GM12878 (cell line): ENCODE measurements around the gene MAP2K7. TPM values are rescaled to one million over a fixed set of nuclear protein-coding genes. Genes with fewer than 3 reads are reported as not detected.

Experiments used
- ATAC-seq: fragments of 200-7000 bp; cut with Tn5 transposase; 3 replicates; pipeline ENCODE4 v1.9.1; 2020; ENCODE audit warnings: mild to moderate bottlenecking, moderate library complexity
- BruUV-seq: library from RNA; stranded (reverse); fragments of 400-500 nt; replicated peaks from 2 replicates; lab custom pipeline; 2021; lab: Mats Ljungman, UMichigan
- CTCF ChIA-PET: fragments of 300-600 bp; sonication (Branson Sonifier 250); formaldehyde crosslinking; extraction: SDS; loops from one replicate; lab custom pipeline; 2021; ENCODE audit warnings: inconsistent platforms; lab: Yijun Ruan, JAX
- POLR2A ChIA-PET: fragments of 350-600 bp; formaldehyde crosslinking; extraction: SDS; loops from one replicate; lab custom pipeline; 2021; ENCODE audit warnings: inconsistent platforms; lab: Charles Lee
- RAD21 ChIA-PET: fragments of 300-600 bp; sonication (Branson Sonifier 250); formaldehyde crosslinking; loops from one replicate; lab custom pipeline; 2023; ENCODE audit warnings: antibody characterized with exemption; ENCODE audit not compliant: unreplicated experiment; lab: Charles Lee
- SMC1A ChIA-PET: fragments of 300-600 bp; sonication (Branson Sonifier 250); formaldehyde crosslinking; loops from one replicate; lab custom pipeline; 2023; ENCODE audit not compliant: unreplicated experiment, uncharacterized antibody; lab: Charles Lee
- DNase-seq: peaks from one replicate; pipeline ENCODE4 v3.0.0-alpha.2; 2011; ENCODE audit warnings: low read depth, low spot score
- FAIRE-seq: peaks from 3 replicates; lab custom pipeline; 2011; peaks lifted over from hg19 to GRCh38; lab: Jason Lieb, UNC
- H2AFZ ChIP-seq: 2 replicates; pipeline ENCODE4 v1.6.0; 2011; ENCODE audit warnings: low read depth, low read length, control low read depth; ENCODE audit not compliant: control insufficient read depth
- H3K27ac ChIP-seq: 2 replicates; pipeline ENCODE4 v1.5.1; 2011; ENCODE audit warnings: control low read depth; ENCODE audit not compliant: control insufficient read depth, insufficient read depth
- H3K27me3 ChIP-seq, 2 experiments: replicated peaks in 1 of 2; 2 replicates each; pipeline versions ENCODE4 v1.6.0 to v1.6.1; 2011; ENCODE audit warnings: low read length in 1 of 2; ENCODE audit not compliant: control insufficient read depth in 2 of 2, insufficient read depth in 2 of 2
- H3K36me3 ChIP-seq, 2 experiments: 2 replicates each; pipeline ENCODE4 v1.5.1; 2011; ENCODE audit warnings: low read length in 1 of 2; ENCODE audit not compliant: control insufficient read depth in 2 of 2, insufficient read depth in 2 of 2
- H3K4me1 ChIP-seq: 2 replicates; pipeline ENCODE4 v1.6.1; 2011; ENCODE audit warnings: mild to moderate bottlenecking, low read length, moderate library complexity, mixed read lengths; ENCODE audit not compliant: control insufficient read depth, insufficient read depth
- H3K4me2 ChIP-seq: 2 replicates; pipeline ENCODE4 v1.6.0; 2011; ENCODE audit warnings: control low read depth; ENCODE audit not compliant: control insufficient read depth, insufficient read depth
- H3K4me3 ChIP-seq: fragments of 200-600 bp; sonication (generic); 2 replicates; pipeline ENCODE4 v1.5.1; 2016
- H3K79me2 ChIP-seq: 2 replicates; pipeline ENCODE4 v1.6.0; 2011; ENCODE audit warnings: low read length; ENCODE audit not compliant: control insufficient read depth, insufficient read depth
- H3K9ac ChIP-seq: 2 replicates; pipeline ENCODE4 v1.8.0; 2011; ENCODE audit warnings: low read length, control low read depth, mixed read lengths; ENCODE audit not compliant: control insufficient read depth, insufficient read depth
- H3K9me3 ChIP-seq: replicated peaks from 3 replicates; pipeline ENCODE4 v1.5.1; 2011; ENCODE audit warnings: mild to moderate bottlenecking, low read length; ENCODE audit not compliant: control insufficient read depth, insufficient read depth
- H4K20me1 ChIP-seq: 2 replicates; pipeline ENCODE4 v1.6.0; 2011; ENCODE audit not compliant: control insufficient read depth, insufficient read depth
- ASH2L ChIP-seq: fragments of 300-600, 200-600 bp; sonication (generic); IDR thresholded peaks from 2 replicates; pipeline ENCODE4 v1.6.1; 2017; ENCODE audit warnings: low read depth, mild to moderate bottlenecking, borderline replicate concordance
- BHLHE40 ChIP-seq, 2 experiments: fragments of 450-650 bp in 1 of 2; IDR thresholded peaks; 2 replicates each; pipeline ENCODE4 v1.6.1; 2011 to 2017; ENCODE audit warnings: low read depth in 2 of 2, borderline replicate concordance in 1 of 2, improper control_type of control experiment in 1 of 2, low read length in 1 of 2, mild to moderate bottlenecking in 1 of 2
- CTCF ChIP-seq, 3 experiments: IDR thresholded peaks in 2 of 3; conservative IDR thresholded peaks in 1 of 3; 2 replicates each; pipeline ENCODE4 v1.5.1; 2011; ENCODE audit warnings: low read depth in 3 of 3, low read length in 3 of 3, mild to moderate bottlenecking in 3 of 3, control low read depth in 2 of 3, moderate library complexity in 2 of 3, inconsistent platforms in 1 of 3, mixed read lengths in 1 of 3; ENCODE audit not compliant: control insufficient read depth in 2 of 3, insufficient read depth in 1 of 3; ENCODE audit errors: extremely low read depth in 1 of 3
- IKZF1 ChIP-seq: fragments of 450-650 bp; conservative IDR thresholded peaks from 2 replicates; pipeline ENCODE4 v1.6.1; 2017; ENCODE audit warnings: antibody characterized with exemption, mild to moderate bottlenecking
- IRF4 ChIP-seq: IDR thresholded peaks from 2 replicates; pipeline ENCODE4 v1.6.1; 2011; ENCODE audit warnings: low read depth, low read length
- JUND ChIP-seq: IDR thresholded peaks from 2 replicates; pipeline ENCODE4 v1.6.1; 2012; ENCODE audit warnings: low read depth, mild to moderate bottlenecking, low read length, improper control_type of control experiment, moderate library complexity
- MLLT1 ChIP-seq: fragments of 450-650 bp; IDR thresholded peaks from 2 replicates; pipeline ENCODE4 v1.6.1; 2016; ENCODE audit warnings: mild to moderate bottlenecking
- NR2C1 ChIP-seq: fragments of 450-650 bp; IDR thresholded peaks from 2 replicates; pipeline ENCODE4 v1.6.1; 2017; ENCODE audit warnings: antibody characterized with exemption, mild to moderate bottlenecking, moderate library complexity
- RBBP5 ChIP-seq: fragments of 200-600 bp; sonication (generic); conservative IDR thresholded peaks from 2 replicates; pipeline ENCODE4 v1.6.1; 2016
- SMAD1 ChIP-seq: fragments of 450-650 bp; IDR thresholded peaks from 2 replicates; pipeline ENCODE4 v1.6.1; 2018; ENCODE audit warnings: mild to moderate bottlenecking, low read depth; ENCODE audit not compliant: partially characterized antibody
- SREBF2 ChIP-seq: IDR thresholded peaks from 2 replicates; pipeline ENCODE4 v1.6.1; 2012; ENCODE audit warnings: mild to moderate bottlenecking, low read length
- YY1 ChIP-seq: IDR thresholded peaks from 2 replicates; pipeline ENCODE4 v1.6.1; 2011; ENCODE audit warnings: low read depth, mild to moderate bottlenecking, low read length
- WGBS: methylation state at CpG from one replicate; pipeline ENCODE4 v1.1.6; 2016; ENCODE audit warnings: low lambda C conversion rate; ENCODE audit not compliant: insufficient replicate concordance, insufficient coverage; ENCODE audit errors: missing lambda C conversion rate; 5-methylcytosine and 5-hydroxymethylcytosine counted together
- in situ Hi-C: fragments of 300-500 bp; cut with MboI; formaldehyde crosslinking; loops from 9 replicates; pipeline ENCODE4 v1.14.3; 2018; ENCODE audit warnings: mixed read lengths
- intact Hi-C: fragments of 100-400 bp; cut with micrococcal nuclease; formaldehyde crosslinking; loops from one replicate; pipeline ENCODE4 v1.14.2; 2022; ENCODE audit not compliant: unreplicated experiment
- polyA plus RNA-seq, 11 experiments: library from polyadenylated mRNA; depleted of rRNA in 4 of 11; unstranded in 6 of 11; stranded (reverse) in 5 of 11; fragments of >200 nt; fragmentation: Nextera tagmentation in 4 of 11; fragmentation: Illumina TruSeq in 1 of 11; extraction: Ambion mirVana in 4 of 11; extraction: Trizol in 1 of 11; gene quantifications; 1 replicate in 1 of 11; 2 replicates in 10 of 11; pipeline versions ENCODE4 v1.2.1 to v1.2.3, GENCODE V29; 2011 to 2016; ENCODE audit warnings: inconsistent platforms in 2 of 11, missing spikeins in 2 of 11, low read depth in 1 of 11
- total RNA-seq, 4 experiments: library from RNA; depleted of rRNA in 3 of 4; stranded (reverse); fragments of >200 nt in 3 of 4; fragmentation: Illumina TruSeq in 1 of 4; extraction: Trizol in 1 of 4; gene quantifications; 2 replicates each; pipeline versions ENCODE4 v1.2.1 to v1.2.3, GENCODE V29; 2013 to 2021

Gene MAP2K7
- total and polyA plus RNA-seq, 10 of the 15 experiments (the other 5 are each of a cell fraction or from before 2014, with no cell fraction given), result 0.34 to 32.2 (median 6.7) TPM

GRCh38 chr19:7924651-7925170 is 21.0 kb downstream of the MAP2K7 start:
- 84% methylated on average over 18 of the region's 34 CpGs for WGBS
- Histone ChIP-seq H4K20me1 (no peaks in the 10 kb centered on the region; the same call in 1 of the 2 replicates), H3K36me3 (peaks cover 0 to 3% of the 10 kb centered on the region in 2 experiments; a peak in 2 of 4 replicates), H3K79me2 (no peaks in the 10 kb centered on the region), H3K9me3 (no peaks in the 10 kb centered on the region), H2AFZ (no peak overlapping the region), H3K4me2 (no peak overlapping the region), H3K4me3 (no peak overlapping the region), H3K9ac (no peak overlapping the region), H3K4me1 (peaks cover 8% of the 10 kb centered on the region), H3K27me3 (no peaks in the 10 kb centered on the region), H3K27ac (no peak overlapping the region)
- BruUV-seq, result no TSS peak
- intact Hi-C loops, result loop anchor here (1.0 kb wide), 1 partner anchor 71 kb away; no protein-coding TSS in a partner anchor
- no peak for DNase-seq
- ChIA-PET CTCF (no interaction called here), RAD21 (interaction anchor here (0.7 kb wide), 1 partner anchor 146 kb away, joined by 3 read pairs; no protein-coding TSS in a partner anchor), SMC1A (no interaction called here), POLR2A (interaction anchor here (0.6 kb wide), 1 partner anchor 558 kb away, joined by 3 read pairs; no protein-coding TSS in a partner anchor)
- ATAC-seq, result no peak
- in situ Hi-C loops, result no loop called here
- TF ChIP-seq SREBF2, result no peak
- no peak for TF ChIP-seq IRF4
- TF ChIP-seq RBBP5, result no peak
- FAIRE-seq, result no peak

- H3K9me3 ChIP-seq, result no peaks in the 10 kb centered on the region
- H3K4me1 ChIP-seq, result peaks cover 5% of the 10 kb centered on the region; the same call in 1 of the 2 replicates
- WGBS, result 4% methylated on average over 51 of the region's 98 CpGs
- H3K4me3 ChIP-seq, result no peak overlapping the region
- in situ Hi-C loops, result no loop called here
- H2AFZ ChIP-seq, result peak overlapping the region; percentile 29; the same call in 1 of the 2 replicates
- DNase-seq (no peak), FAIRE-seq (peak; percentile 91), ATAC-seq (peak; percentile 57)
- no peak overlapping the region for H3K9ac ChIP-seq
- RAD21 ChIA-PET, result no interaction called here
- no peak overlapping the region for H3K27ac ChIP-seq
- H3K4me2 ChIP-seq, result peak overlapping the region; percentile 55; the same call in 1 of the 2 replicates
- no TSS peak for BruUV-seq
- intact Hi-C loops, result loop anchor here (1.0 kb wide), 1 partner anchor 72 kb away; no protein-coding TSS in a partner anchor
- no peaks in the 10 kb centered on the region; the same call in 1 of the 2 replicates for H4K20me1 ChIP-seq
- CTCF ChIA-PET, result no interaction called here
- POLR2A ChIA-PET, result no interaction called here
- no peaks in the 10 kb centered on the region for H3K79me2 ChIP-seq
- H3K27me3 ChIP-seq, result no peaks in the 10 kb centered on the region
- peaks cover 0 to 3% of the 10 kb centered on the region in 2 experiments; a peak in 2 of 4 replicates for H3K36me3 ChIP-seq
- SMC1A ChIA-PET, result no interaction called here
- TF ChIP-seq SMAD1 (no peak), IKZF1 (0 out of 2 replicates have a peak, but pooled peaks have one; percentile 51), YY1 (peak; percentile 50; the same call in 1 of the 2 replicates), ASH2L (no peak), MLLT1 (no peak), JUND (no peak), CTCF (IDR thresholded peaks at IDR 0.05 in 2 of 3, conservative IDR thresholded peaks at IDR 0.05 in 1 of 3; ENCODE audit: control insufficient read depth in 2 of 3, extremely low read depth in 1 of 3, insufficient read depth in 1 of 3, low read depth in 3 of 3, low read length in 3 of 3) (peak; percentile 75 to 85 (median 82)), BHLHE40 (IDR thresholded peaks at IDR 0.05; ENCODE audit: borderline replicate concordance in 1 of 2, low read depth in 2 of 2, low read length in 1 of 2) (peak in 1 of 2 experiments; percentile 33; a peak in 1 of 4 replicates), NR2C1 (no peak)
These were observed 21.6 kb downstream of the MAP2K7 start for GRCh38 chr19:7925171-7925851.
